CMK (cell line): ENCODE results near the gene RAB11FIP2.
"Not testable (repeated sequence)": the region's sequence is repeated elsewhere in the genome, so short reads cannot be mapped to it uniquely, and the experiment has no call there.

Experiments
- DNase-seq: peaks from one replicate; pipeline ENCODE4 v3.0.0-alpha.2; 2010; ENCODE audit warnings: low read depth

Gene RAB11FIP2

DNA sequence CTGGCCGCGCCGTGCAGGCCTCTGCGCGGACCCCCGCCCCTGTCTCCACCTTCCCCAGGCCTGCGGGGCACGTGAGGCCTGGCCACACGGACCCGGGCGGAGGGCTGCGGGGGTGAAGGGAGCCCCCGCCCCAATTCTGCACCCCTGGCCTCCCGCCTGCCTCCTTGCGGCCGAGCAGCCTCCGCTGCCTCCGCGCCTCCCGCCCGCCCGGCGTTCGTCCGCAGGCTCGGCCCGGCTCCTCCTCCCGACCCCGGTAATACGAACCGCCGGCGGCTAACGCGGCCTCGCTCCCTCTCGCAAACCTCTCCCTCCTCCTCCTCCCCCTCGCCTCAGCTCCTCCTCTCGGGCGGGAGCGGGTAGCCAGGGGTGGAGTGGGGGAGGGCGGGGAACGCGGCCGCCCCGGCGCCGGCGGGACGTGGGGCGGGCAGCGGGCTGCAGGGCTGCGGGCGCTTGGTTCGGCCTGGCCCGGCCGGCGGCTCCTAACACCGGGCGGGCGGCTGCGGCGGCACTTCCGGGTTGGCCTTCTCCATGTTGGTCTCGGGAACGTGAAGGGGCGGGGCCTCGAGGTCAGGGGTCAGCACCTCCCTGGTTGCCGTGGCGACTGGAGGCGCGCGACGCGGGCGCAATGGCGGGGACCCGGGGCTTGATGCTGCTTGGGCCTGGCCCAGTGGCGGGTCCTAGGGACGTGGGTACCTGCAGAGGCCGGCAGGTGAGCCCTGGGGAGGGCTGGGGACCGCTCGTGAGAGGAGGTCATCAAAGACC, at the start of gene RAB11FIP2:
RAB11FIP2 (minus strand) TSS at position 547 of the 762 bp plus-strand sequence. CDS start 778 bp downstream, outside the sequence.
- peak; percentile 46 for DNase-seq

DNA sequence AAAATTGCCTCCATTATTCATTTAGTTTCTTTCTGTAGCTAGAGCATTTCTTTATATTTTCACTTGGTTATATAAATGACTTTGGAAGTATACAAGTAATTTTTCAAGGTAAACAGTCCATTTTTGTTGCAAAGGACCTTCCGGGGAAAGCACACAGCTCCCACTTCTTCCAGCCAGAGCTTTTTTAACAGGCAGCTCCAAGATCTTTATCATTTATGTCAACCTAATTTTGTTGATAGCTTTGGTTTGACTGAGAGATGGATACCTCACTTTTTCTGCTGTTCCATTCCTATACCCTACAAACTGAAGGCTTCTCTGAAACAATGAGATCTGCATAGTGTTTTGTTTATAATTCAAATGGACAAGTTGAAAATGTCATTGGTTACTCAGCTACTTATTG, 49.3 kb upstream of the RAB11FIP2 start:
- no peak for DNase-seq

DNA sequence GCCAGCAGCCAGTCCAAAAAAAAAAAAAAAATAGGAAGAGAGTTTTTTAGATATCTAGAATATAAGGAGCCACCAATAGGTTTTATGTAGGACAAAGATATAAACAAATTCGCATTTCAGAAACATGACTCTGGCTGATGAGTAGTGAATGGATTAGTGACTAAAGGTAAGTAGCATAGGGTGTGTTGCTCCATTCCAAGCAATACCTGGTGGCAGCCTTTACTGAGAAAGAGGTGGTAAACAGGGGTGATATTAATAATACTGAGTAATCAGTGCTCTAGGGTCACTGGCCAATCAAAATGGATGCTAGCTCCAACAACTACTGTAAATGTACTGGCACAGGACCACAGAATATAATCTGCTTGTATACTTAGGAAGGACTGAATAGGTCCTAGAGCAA, 45.5 kb upstream of the RAB11FIP2 start:
- no peak for DNase-seq

DNA sequence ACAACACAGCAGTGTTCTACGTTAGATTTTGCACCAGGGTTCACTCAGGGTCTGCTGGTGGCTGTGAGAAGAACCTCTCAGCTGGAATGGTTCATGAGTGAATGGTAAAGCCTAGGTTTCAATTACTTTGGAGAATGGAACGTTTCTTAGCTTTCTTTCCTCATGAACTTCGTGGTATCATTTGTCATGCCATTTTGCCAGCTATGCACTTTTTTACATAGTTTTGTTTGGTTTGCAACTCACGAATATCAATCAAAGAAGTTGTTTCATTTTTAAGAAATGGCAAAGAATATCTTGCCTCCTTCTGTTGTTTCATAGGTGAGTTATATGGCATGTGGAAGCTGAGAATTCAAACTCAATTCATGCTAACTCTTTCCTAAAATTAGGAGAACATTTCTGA, 34.1 kb upstream of the RAB11FIP2 start:
- no peak for DNase-seq

DNA sequence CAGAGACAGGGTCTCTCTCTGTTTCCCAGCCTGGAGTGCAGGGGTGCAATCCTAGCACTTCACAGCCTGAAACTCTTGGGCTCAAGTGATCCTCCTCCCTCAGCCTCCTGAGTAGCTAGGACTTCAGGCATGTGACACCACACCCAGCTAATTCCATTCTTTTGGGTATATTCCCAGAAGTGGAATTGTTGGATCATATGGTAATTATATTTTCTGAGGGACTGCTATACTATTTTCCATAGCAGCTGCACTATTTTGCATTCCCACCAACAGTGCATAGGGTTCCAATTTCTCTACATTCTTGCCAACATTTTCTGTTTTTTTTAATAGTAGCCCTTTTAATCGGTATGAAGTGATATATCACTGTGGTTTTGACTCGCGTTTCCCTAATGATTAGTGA, 30.0 kb upstream of the RAB11FIP2 start:
- DNase-seq: no peak

- DNase-seq: no peak
Observed at GRCh38 chr10:118072840-118073239, 26.1 kb upstream of the RAB11FIP2 start.

GRCh38 chr10:118067389-118067788, 20.6 kb upstream of the RAB11FIP2 start:
- not testable (repeated sequence) for DNase-seq

DNA sequence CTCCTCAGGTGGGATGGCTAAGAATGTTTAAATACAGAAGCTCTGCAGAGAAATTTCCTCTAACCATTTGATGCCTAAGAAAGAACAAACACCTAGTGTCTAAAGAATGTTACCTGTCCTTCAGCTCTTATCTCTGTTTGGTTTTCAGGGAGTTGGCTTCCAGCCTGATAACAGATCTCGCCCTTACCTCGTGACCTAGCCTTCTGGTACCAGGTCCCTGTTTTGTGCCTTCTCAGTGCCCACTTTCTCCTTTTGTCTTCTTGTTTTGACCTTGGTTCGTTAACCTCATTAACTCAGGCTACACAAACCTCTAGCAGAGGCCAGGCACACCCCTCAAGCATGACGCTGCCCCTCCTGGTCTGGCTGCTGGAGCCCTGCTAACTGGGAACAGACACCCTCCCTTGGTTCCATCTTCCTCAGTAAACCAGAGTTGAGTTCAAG, 16.1 kb upstream of the RAB11FIP2 start:
- DNase-seq: no peak

DNA sequence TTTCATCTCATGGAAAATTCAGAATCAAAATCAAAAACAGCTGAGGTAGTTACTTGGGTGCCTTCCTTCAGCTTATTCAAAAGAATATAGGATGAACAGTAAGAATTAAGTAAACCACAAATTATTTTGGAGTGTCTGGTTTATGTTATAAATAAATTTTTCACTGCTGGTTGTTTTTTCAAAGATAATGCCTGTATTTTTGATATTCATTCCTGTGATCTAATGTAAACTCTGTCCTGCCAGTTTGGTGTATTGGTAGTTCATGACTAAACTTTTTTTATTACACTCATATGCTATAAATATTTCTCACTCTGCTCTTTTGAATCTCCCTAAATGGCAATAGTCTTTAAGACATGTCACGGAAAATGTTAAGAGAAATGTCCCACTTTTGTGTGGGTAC, 11.6 kb upstream of the RAB11FIP2 start:
- no peak for DNase-seq

DNA sequence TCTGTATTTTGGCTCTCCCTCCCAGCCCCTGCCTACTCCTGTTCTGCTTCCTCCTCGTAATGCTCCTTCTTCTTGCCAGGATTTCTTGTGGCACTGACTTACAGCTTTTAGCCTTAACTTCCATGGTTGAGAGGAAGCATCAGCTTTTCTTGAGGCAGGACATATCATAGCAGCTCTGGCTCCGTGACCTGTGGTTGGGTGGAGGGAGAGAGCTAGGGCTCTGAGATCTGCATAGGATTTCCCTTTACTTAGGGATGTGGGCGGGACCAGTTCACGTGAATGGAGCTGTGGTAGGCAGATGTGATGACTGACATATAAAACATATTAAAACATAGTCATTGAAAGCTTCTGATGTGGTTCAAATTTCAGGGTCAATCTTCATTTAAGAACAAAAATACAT, 10.6 kb upstream of the RAB11FIP2 start:
- no peak for DNase-seq

DNA sequence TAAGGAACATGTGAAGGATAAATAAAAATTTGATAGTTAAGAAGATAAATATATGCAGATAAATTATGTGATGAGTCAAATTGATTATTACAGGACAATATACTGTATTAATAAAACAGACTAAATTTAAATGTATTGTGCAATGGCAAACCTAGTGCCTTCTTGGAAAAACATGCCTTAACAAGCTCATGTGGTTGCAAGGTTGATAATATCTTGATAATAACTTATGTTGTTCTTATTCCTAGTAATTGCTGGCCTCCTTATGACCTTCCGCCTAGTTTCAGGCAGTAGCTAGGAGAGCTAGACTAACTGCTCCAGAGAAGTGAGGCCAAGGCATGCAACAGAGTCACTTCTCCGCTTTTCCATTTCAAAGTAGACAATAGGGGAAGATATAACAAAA, 7.6 kb upstream of the RAB11FIP2 start:
- no peak for DNase-seq

GRCh38 chr10:118052816-118053215, 6.1 kb upstream of the RAB11FIP2 start:
- DNase-seq: no peak

- DNase-seq: no peak
Observed at GRCh38 chr10:118047880-118048279, 1.1 kb upstream of the RAB11FIP2 start.

DNA sequence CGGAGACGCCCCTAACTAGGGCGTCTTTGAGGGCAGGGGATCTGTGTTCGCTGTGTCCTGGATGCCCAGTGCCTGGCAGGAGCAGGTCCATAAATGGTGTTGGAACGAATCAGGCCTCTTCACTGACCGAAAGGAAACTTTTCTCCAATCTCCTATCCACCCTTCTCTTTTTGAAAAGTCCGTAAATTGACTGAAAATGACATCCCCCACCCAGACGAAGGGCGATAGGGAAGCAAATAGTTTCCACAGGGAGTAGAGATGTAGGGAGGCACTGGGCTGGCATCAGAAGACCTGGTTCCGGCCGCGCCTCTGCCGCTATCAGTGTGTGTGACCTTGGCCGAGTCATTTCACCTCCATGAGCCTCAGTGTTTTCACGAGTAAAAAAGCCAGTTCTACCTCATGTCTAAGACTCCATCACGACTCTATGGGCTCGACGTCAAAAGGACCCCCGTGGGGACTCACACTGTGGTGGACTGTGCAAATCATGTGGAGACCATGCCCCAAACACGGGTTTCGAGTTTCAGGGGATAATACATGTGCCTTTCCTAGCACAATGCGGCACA, 497 bp upstream of the RAB11FIP2 start:
- DNase-seq: no peak

DNA sequence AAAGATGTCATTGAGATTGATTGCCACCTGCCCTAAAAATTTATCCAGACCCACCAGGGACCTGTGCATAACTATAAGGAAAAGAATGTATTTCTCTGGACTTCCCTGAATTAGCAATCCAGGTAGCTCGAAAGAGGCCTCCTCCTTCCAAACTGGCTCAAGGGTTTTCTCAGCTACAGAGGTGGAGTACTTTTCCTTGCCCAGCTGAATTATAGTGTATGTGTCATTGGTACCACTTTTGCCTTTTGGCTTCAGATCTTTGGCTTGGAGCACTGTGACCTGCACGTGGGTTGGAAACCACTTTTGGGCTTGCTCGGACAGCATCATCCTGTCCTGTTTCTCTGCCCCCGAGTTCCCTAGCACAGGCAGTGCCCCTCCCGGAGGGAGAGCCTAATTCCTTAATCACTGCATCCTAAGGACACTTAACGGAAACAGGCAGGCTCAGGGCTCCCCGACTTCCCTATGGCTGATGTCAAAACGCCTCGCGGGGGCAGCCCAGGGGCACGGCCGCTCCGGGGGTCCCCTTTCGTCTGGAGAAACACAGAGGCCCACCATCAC, 825 bp downstream of the RAB11FIP2 start:
- no peak for DNase-seq

GRCh38 chr10:118045158-118045836, 1.4 kb downstream of the RAB11FIP2 start:
- DNase-seq: no peak

- no peak for DNase-seq
Observed at GRCh38 chr10:118042827-118043242, 3.9 kb downstream of the RAB11FIP2 start.

- no peak for DNase-seq
Observed at GRCh38 chr10:118042336-118042735, 4.4 kb downstream of the RAB11FIP2 start.

GRCh38 chr10:118041316-118041715, 5.4 kb downstream of the RAB11FIP2 start:
- DNase-seq: no peak

DNA sequence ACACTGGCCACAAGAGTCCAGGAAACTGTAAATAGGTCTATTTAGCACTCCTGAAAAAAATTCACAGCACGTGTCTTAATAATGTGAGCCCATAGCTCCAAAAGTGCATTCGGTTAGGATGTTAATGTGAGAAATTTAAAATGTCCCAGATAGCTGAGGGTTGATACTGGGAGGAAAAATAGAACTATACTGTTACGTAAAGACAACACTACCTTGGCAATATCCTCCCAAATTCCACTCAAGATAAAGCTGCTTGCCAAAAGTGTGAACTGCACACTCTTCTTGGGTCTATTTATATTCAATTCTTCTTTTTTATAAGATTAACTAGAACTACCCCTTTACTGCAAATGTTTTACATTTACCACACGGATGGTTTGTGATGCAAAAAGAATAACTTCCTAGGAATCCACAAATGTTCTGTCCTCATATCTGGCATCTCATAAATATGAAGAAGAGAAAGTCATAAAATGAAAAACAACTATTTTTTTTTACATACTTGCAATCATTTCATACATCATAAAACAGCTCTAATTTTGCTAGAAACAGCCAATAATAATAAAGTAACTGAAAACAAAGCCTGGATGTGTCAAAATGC, 10.4 kb downstream of the RAB11FIP2 start:
- no peak for DNase-seq

GRCh38 chr10:118035354-118036005, 11.3 kb downstream of the RAB11FIP2 start:
- DNase-seq: no peak

GRCh38 chr10:118034791-118035261, 11.9 kb downstream of the RAB11FIP2 start:
- no peak for DNase-seq
